ENCODE results near the gene MAPRE2.
"Not testable (repeated sequence)": the region's sequence is repeated elsewhere in the genome, so short reads cannot be mapped to it uniquely, and the experiment has no call there.

MAPRE2 gene

GRCh38 chr18:35141077-35141476 is 99.9 kb downstream of the MAPRE2 start:
- H3K36me3 Mint-ChIP-seq (ENCODE audit: low read depth): peaks cover 19% of the 10 kb centered on the region
- no peak overlapping the region for H3K27ac Mint-ChIP-seq
- H3K4me1 Mint-ChIP-seq (ENCODE audit: low read depth): peaks cover 2% of the 10 kb centered on the region

GRCh38 chr18:35141567-35142274 is 100.5 kb downstream of the MAPRE2 start:
- Mint-ChIP-seq H3K27me3 (ENCODE audit: low read depth) (no peaks in the 10 kb centered on the region), H3K36me3 (ENCODE audit: low read depth) (peaks cover 20% of the 10 kb centered on the region), H3K9me3 (no peaks in the 10 kb centered on the region), H3K27ac (no peak overlapping the region), H3K4me3 (no peak overlapping the region), H3K4me1 (ENCODE audit: low read depth) (peaks cover 2% of the 10 kb centered on the region)

More at GRCh38 chr18:35141077-35141476, 99.9 kb downstream of the MAPRE2 start:
- no peaks in the 10 kb centered on the region for H3K27me3 Mint-ChIP-seq (ENCODE audit: low read depth)
- no peak overlapping the region for H3K4me3 Mint-ChIP-seq
- no peaks in the 10 kb centered on the region for H3K9me3 Mint-ChIP-seq

- H3K9me3 Mint-ChIP-seq: no peaks in the 10 kb centered on the region
- H3K27ac Mint-ChIP-seq: no peak overlapping the region
- peaks cover 20% of the 10 kb centered on the region for H3K36me3 Mint-ChIP-seq (ENCODE audit: low read depth)
- no peaks in the 10 kb centered on the region for H3K27me3 Mint-ChIP-seq (ENCODE audit: low read depth)
- no peak overlapping the region for H3K4me3 Mint-ChIP-seq
- H3K4me1 Mint-ChIP-seq (ENCODE audit: low read depth): peaks cover 2% of the 10 kb centered on the region
Measured at GRCh38 chr18:35142275-35142615, 101.0 kb downstream of the MAPRE2 start.

- Mint-ChIP-seq H3K4me3 (no peak overlapping the region), H3K27me3 (ENCODE audit: low read depth) (no peaks in the 10 kb centered on the region), H3K36me3 (ENCODE audit: low read depth) (peaks cover 15% of the 10 kb centered on the region), H3K27ac (no peak overlapping the region), H3K9me3 (peaks cover 6% of the 10 kb centered on the region), H3K4me1 (ENCODE audit: low read depth) (peaks cover 2% of the 10 kb centered on the region)
Measured at GRCh38 chr18:35143622-35144596, 102.7 kb downstream of the MAPRE2 start.

GRCh38 chr18:35144698-35145097 is 103.5 kb downstream of the MAPRE2 start:
- H3K4me1 Mint-ChIP-seq (ENCODE audit: low read depth): peaks cover 2% of the 10 kb centered on the region

GRCh38 chr18:35150195-35150594 is 109.0 kb downstream of the MAPRE2 start:
- H3K4me3 Mint-ChIP-seq; H3K27me3 Mint-ChIP-seq (ENCODE audit: low read depth); H3K36me3 Mint-ChIP-seq (ENCODE audit: low read depth); H3K27ac Mint-ChIP-seq: not testable (repeated sequence)
- Mint-ChIP-seq H3K4me1 (ENCODE audit: low read depth) (peaks cover 13% of the 10 kb centered on the region), H3K9me3 (peaks cover 18% of the 10 kb centered on the region)

More at GRCh38 chr18:35144698-35145097, 103.5 kb downstream of the MAPRE2 start:
- H3K9me3 Mint-ChIP-seq: peaks cover 14% of the 10 kb centered on the region
- H3K4me3 Mint-ChIP-seq: no peak overlapping the region
- H3K27me3 Mint-ChIP-seq (ENCODE audit: low read depth): no peaks in the 10 kb centered on the region
- H3K36me3 Mint-ChIP-seq (ENCODE audit: low read depth): peaks cover 16% of the 10 kb centered on the region
- H3K27ac Mint-ChIP-seq: no peak overlapping the region

GRCh38 chr18:35153609-35154272 is 112.5 kb downstream of the MAPRE2 start:
- Mint-ChIP-seq H3K4me3 (no peak overlapping the region), H3K9me3 (peaks cover 13% of the 10 kb centered on the region), H3K36me3 (ENCODE audit: low read depth) (peaks cover 3% of the 10 kb centered on the region), H3K4me1 (ENCODE audit: low read depth) (peaks cover 20% of the 10 kb centered on the region), H3K27me3 (ENCODE audit: low read depth) (no peaks in the 10 kb centered on the region), H3K27ac (no peak overlapping the region)

GRCh38 chr18:35155398-35156117 is 114.3 kb downstream of the MAPRE2 start:
- Mint-ChIP-seq H3K9me3 (no peaks in the 10 kb centered on the region), H3K27ac (no peak overlapping the region), H3K27me3 (ENCODE audit: low read depth) (no peaks in the 10 kb centered on the region), H3K4me1 (ENCODE audit: low read depth) (peaks cover 31% of the 10 kb centered on the region), H3K36me3 (ENCODE audit: low read depth) (peaks cover 3% of the 10 kb centered on the region), H3K4me3 (no peak overlapping the region)

GRCh38 chr18:35157181-35157580 is 116.0 kb downstream of the MAPRE2 start:
- H3K4me3 Mint-ChIP-seq: no peak overlapping the region
- H3K36me3 Mint-ChIP-seq (ENCODE audit: low read depth): peaks cover 2% of the 10 kb centered on the region
- no peaks in the 10 kb centered on the region for H3K27me3 Mint-ChIP-seq (ENCODE audit: low read depth)
- H3K27ac Mint-ChIP-seq: no peak overlapping the region
- peaks cover 31% of the 10 kb centered on the region for H3K4me1 Mint-ChIP-seq (ENCODE audit: low read depth)
- H3K9me3 Mint-ChIP-seq: no peaks in the 10 kb centered on the region

- peaks cover 27% of the 10 kb centered on the region for H3K4me1 Mint-ChIP-seq (ENCODE audit: low read depth)
- peak overlapping the region; percentile 92 for H3K27ac Mint-ChIP-seq
- no peaks in the 10 kb centered on the region for H3K9me3 Mint-ChIP-seq
- no peaks in the 10 kb centered on the region for H3K27me3 Mint-ChIP-seq (ENCODE audit: low read depth)
- H3K36me3 Mint-ChIP-seq (ENCODE audit: low read depth): peaks cover 2% of the 10 kb centered on the region
- peak overlapping the region; percentile 17 for H3K4me3 Mint-ChIP-seq
Measured at GRCh38 chr18:35158728-35159450, 117.7 kb downstream of the MAPRE2 start.

- peak overlapping the region; percentile 92 for H3K27ac Mint-ChIP-seq
Measured at GRCh38 chr18:35159782-35160181, 118.6 kb downstream of the MAPRE2 start.

GRCh38 chr18:35161485-35161884 is 120.3 kb downstream of the MAPRE2 start:
- peaks cover 2% of the 10 kb centered on the region for H3K36me3 Mint-ChIP-seq (ENCODE audit: low read depth)
- H3K4me3 Mint-ChIP-seq: no peak overlapping the region
- H3K27ac Mint-ChIP-seq: no peak overlapping the region
- peaks cover 17% of the 10 kb centered on the region for H3K4me1 Mint-ChIP-seq (ENCODE audit: low read depth)
- H3K9me3 Mint-ChIP-seq: no peaks in the 10 kb centered on the region
- H3K27me3 Mint-ChIP-seq (ENCODE audit: low read depth): no peaks in the 10 kb centered on the region

More at GRCh38 chr18:35159782-35160181, 118.6 kb downstream of the MAPRE2 start:
- Mint-ChIP-seq H3K4me3 (peak overlapping the region; percentile 25), H3K36me3 (ENCODE audit: low read depth) (peaks cover 2% of the 10 kb centered on the region), H3K27me3 (ENCODE audit: low read depth) (no peaks in the 10 kb centered on the region), H3K4me1 (ENCODE audit: low read depth) (peaks cover 19% of the 10 kb centered on the region), H3K9me3 (no peaks in the 10 kb centered on the region)

- H3K4me1 Mint-ChIP-seq (ENCODE audit: low read depth): peaks cover 17% of the 10 kb centered on the region
- no peak overlapping the region for H3K4me3 Mint-ChIP-seq
- H3K36me3 Mint-ChIP-seq (ENCODE audit: low read depth): peaks cover 2% of the 10 kb centered on the region
- H3K27ac Mint-ChIP-seq: no peak overlapping the region
- H3K9me3 Mint-ChIP-seq: no peaks in the 10 kb centered on the region
- no peaks in the 10 kb centered on the region for H3K27me3 Mint-ChIP-seq (ENCODE audit: low read depth)
Measured at GRCh38 chr18:35161934-35162333, 120.7 kb downstream of the MAPRE2 start.

Measured in T-helper 1 cell treated with Interleukin-12 subunit alpha and Interleukin-12 subunit beta and Interleukin-4 antibody, amounts not matched to agents 30 μg/mL and 1 μg/mL, for 36 hours (primary cell).